ENCODE measurements around the gene CFAP20DC.
"Not testable (repeated sequence)": the region's sequence is repeated elsewhere in the genome, so short reads cannot be mapped to it uniquely, and the experiment has no call there.

CFAP20DC gene

DNA sequence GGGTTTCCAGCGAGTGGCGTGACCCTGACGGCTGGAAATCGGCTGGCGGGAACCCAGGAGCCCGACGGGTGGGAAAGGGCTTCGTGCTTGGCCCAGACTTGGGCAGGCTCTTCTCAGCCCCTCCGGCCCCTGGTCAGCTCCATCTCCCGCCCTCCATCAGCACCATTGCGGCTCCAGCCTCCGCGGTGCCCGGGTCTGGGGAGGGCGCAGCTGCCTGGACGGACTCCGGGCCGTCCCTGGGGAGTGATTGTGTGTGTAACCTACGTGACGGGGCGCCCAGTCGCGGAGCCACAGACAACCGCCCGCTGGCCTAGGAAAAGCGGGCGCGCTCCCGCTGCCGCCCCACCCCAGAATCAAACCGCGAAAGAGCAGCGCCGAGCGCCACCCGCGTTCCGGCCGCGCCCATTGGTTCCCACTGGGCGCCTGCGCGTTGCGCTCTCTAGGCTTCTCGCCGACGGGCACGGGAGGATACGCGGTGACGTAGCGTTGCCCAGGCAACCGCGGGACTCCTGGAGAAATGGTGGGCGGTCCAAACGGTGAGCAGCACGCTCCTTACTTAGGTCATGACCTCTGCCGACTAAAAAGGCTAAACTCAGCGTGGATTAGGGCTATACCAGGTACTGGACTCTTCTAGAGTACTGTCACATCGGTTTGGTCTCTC is at the start of gene CFAP20DC:
Gene CFAP20DC (minus strand): TSS at position 355 of the 661 bp plus-strand sequence. CDS start 394 bp downstream, outside the sequence.
- peak; percentile 70 to 84 for DNase-seq (ENCODE audit: low read depth in 2 of 2)

DNA sequence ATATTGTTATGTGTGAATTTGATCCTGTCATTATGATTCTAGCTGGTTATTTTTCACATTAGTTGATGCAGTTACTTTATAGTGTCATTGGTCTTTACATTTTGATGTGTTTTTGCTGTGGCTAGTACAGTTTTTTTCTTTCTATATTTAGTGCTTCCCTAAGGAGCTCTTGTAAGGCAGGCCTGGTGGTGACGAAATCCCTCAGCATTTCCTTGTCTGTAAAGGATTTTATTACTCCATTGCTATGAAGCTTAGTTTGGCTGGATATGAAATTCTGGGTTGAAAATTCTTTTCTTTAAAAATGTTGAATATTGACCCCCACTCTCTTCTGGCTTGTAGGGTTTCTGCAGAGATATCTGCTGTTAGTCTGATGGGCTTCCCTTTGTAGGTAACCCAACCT is 48.7 kb upstream of the CFAP20DC start:
- DNase-seq (ENCODE audit: low read depth in 2 of 2): not testable (repeated sequence)

GRCh38 chr3:59094446-59094845 is 44.6 kb upstream of the CFAP20DC start:
- DNase-seq (ENCODE audit: low read depth in 2 of 2): no peak

- no peak for DNase-seq (ENCODE audit: low read depth in 2 of 2)
Observed at GRCh38 chr3:59093521-59093920, 43.7 kb upstream of the CFAP20DC start.

GRCh38 chr3:59088761-59089160 is 38.9 kb upstream of the CFAP20DC start:
- DNase-seq (ENCODE audit: low read depth in 2 of 2): no peak

DNA sequence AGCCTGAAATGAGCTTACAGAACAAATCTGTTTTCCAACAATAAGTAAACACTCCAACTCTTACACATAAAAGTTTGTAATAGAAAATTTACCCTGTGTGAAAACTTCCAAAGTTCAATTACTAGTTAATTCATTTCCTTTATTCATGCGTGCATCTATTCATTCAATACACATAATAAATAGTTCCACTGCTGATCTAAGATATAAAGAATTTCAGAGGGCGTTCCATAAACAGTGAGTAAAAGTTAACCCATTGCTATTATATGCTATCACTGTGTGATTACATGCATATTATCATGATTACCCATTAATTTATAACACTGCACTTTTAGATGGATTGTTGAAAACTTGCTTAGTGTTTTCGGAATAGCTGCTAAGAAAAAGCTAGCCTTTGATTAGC is 36.2 kb upstream of the CFAP20DC start:
- no peak for DNase-seq (ENCODE audit: low read depth in 2 of 2)

DNA sequence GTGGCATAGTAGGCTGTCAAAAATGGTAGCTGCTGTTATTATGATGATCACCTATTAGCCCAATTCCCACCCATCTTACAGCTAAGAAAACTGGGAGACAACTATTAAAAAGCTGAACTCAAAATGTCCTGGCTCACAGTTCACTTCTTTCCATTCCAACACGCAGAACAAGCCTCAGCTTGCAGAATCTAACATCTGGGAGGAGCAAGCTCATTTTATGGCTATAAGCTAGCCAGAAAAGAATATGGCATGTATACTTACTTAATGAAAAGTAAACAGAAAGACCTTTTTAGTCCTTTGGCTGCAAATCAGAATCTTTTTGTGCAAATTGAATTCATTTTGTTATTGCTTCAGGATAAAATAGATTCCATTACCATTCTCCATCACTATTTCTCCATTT is 34.8 kb upstream of the CFAP20DC start:
- DNase-seq (ENCODE audit: low read depth in 2 of 2): no peak

- DNase-seq (ENCODE audit: low read depth in 2 of 2): no peak
Observed at GRCh38 chr3:59082106-59082505, 32.3 kb upstream of the CFAP20DC start.

DNA sequence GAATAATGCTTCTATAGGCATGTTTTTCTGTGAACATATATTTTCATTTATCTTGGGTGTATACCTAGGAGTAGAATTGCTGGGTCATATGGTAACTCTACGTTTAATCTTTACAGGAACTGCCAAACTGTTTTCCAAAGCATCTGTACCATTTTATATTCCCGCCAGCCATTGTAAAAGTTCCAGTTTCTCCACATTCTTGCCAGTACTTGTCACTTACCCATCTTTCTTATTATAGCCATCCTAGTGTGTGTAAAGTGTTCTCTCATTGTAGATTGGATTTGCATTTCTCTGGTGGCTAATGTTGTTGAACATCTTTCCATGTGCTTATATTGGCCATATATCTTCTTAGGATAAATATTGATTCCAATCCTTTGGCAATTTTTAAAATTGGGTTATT is 31.2 kb upstream of the CFAP20DC start:
- DNase-seq (ENCODE audit: low read depth in 2 of 2): no peak

DNA sequence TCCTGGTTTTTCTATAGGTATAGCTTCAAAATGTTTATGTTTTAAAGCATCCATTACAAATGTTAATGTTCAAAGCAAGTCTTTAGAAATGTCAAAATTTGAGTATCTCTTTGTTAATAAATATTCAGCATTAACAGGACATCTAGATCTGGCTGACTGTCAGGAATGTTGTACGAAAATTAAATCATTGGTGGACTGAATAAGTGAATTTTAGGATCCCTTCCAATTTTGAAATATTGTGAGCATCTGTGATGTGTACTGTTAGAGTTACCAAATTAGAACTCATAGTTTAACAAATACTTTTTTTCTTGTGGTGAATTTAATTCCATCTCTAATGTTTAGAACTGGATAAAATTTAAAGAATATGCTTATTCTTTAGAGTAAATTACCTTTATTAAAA is 30.1 kb upstream of the CFAP20DC start:
- no peak for DNase-seq (ENCODE audit: low read depth in 2 of 2)

DNA sequence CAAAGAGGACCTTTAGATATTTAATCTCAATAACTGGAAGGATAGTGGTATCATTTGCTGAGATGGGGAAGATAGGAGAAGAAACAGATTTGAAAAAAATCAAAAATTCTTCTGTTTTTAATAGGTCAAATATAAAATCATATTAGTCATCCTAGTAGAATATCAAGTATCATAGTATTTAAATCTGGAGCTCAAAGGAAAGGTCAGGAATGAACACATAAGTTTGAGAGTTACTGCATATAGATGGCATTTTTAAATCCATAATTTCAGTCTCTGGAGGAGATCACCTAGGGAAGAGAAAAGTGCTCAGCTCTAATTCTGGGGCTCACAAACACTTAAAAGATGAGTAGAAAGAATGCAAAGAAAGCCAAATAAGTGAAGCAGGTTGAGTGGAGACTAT is 24.9 kb upstream of the CFAP20DC start:
- DNase-seq (ENCODE audit: low read depth in 2 of 2): no peak

DNA sequence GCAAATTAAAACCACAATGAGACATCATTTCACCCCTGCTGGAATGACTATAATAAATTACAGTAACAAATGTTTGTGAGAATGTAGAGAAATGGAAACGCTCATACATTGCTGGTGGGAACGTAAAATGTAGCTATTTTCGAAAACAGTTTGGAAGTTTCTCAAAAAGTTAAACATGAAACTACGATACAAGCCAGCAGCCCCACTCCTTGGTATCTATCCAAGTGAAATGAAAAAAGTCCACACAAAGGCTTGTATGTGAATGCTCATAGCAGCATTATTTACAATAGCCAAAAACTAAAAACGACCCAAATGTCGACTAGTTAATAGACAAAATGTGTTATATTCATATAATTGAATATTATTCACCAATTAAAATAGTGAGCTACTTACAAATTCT is 22.9 kb upstream of the CFAP20DC start:
- DNase-seq (ENCODE audit: low read depth in 2 of 2): no peak

DNA sequence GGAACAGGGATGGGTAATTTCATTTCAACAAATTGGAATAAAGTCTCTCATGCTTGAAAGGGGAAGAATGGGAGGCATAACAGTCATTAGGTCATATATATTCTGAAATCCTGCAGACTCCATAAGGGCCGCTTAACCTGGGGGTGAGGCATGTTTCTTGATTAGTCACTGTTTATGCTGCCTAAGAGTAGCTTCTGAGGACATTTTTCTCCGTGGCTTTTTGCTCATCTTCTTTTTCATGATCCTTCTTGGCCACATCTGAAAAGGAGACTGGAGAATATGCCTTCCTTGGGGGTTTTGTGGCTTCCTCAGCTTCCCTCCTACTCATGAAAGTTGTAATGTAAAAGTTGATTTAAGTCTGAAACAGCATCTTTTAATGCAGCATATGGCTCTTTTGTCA is 20.0 kb upstream of the CFAP20DC start:
- DNase-seq (ENCODE audit: low read depth in 2 of 2): no peak

DNA sequence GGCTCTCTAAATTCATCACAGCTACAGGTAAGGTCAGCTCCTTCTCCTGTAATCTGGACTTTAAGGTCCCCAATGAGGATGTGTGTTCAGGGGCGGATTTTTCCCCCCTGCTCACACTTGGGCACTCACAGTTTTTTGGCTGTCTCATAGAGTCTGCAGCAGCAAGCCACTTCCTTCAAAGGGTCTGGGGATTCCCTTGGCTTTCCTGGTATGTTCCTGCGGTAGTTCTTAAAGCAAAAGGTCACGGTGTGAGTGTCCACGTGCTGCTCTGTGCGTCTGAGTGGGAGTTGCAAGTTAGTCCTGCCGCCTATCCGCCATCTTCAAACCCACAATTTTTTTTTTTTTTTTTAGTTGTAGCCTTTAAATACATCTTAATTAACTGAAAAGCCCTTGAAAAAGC is 15.4 kb upstream of the CFAP20DC start:
- no peak for DNase-seq (ENCODE audit: low read depth in 2 of 2)

GRCh38 chr3:59064728-59065127 is 14.9 kb upstream of the CFAP20DC start:
- no peak for DNase-seq (ENCODE audit: low read depth in 2 of 2)

GRCh38 chr3:59064276-59064675 is 14.5 kb upstream of the CFAP20DC start:
- DNase-seq (ENCODE audit: low read depth in 2 of 2): no peak

- no peak for DNase-seq (ENCODE audit: low read depth in 2 of 2)
Observed at GRCh38 chr3:59056706-59057105, 6.9 kb upstream of the CFAP20DC start.

GRCh38 chr3:59052803-59053411 is 3.1 kb upstream of the CFAP20DC start:
- no peak for DNase-seq (ENCODE audit: low read depth in 2 of 2)

DNA sequence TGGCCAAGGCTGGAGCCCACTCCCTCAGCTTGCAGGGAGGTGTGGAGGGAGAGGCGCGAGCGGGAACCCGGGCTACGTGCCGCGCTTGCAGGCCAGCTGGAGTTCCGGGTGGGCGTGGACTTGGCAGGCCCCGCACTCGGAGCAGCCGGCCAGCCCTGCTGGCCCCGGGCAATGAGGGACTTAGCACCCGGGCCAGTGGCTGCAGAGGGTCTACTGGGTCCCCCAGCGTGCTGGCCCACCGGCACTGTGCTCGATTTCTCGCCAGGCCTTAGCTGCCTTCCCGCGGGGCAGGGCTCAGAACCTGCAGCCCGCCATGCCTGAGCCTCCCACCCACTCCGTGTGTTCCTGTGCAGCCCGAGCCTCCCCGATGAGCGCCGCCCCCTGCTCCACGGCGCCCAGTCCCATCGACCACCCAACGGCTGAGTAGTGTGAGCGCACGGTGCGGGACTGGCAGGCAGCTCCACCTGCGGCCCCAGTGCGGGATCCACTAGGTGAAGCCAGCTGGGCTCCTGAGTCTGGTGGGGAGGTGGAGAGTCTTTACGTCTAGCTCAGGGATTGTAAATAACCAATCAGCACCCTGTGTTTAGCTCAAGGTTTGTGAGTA is 1.1 kb upstream of the CFAP20DC start:
- not testable (repeated sequence) for DNase-seq (ENCODE audit: low read depth in 2 of 2)

DNA sequence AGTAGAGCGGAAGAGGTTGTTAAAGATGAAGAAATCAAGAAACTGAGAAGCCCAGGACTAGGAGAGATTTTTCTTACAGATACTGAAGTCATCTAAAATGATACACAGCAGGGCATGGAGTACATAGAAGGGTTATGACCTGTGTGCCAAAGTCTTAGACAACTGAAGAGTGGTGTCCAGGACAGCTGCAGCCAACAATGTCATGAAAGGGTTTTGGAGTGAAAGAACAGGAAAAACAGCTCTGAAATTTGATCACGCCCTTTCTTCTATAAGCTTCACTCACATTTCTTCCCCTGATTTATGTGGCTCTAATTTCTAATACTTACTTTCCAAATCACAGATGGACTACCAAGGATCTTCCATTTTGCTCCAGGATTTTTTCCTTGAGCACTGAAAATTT is 3.0 kb downstream of the CFAP20DC start:
- DNase-seq (ENCODE audit: low read depth in 2 of 2): no peak

DNA sequence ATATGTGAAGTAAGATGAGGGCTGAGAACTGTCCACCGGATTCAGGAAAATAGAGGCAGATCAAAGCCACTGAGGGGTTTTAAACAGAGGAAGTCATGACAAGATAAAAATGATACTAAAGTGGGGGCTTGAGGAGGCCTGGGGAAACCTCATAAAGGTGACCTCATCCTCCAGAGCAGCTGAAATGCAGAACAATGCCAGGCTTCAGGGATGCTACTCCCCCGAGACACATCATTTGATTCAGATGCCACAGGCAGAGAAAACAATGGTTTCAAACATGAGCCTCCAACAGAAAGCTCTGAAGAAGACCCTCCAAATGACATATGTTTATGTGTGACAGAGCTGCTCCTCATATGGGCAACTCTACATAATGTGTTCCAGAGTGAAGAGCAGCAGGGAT is 6.4 kb downstream of the CFAP20DC start:
- no peak for DNase-seq (ENCODE audit: low read depth in 2 of 2)

GRCh38 chr3:59040902-59041301 is 8.9 kb downstream of the CFAP20DC start:
- no peak for DNase-seq (ENCODE audit: low read depth in 2 of 2)

GRCh38 chr3:59027607-59028006 is 22.2 kb downstream of the CFAP20DC start:
- no peak for DNase-seq (ENCODE audit: low read depth in 2 of 2)
